ENCODE results near the gene GALNS.

GALNS gene

DNA sequence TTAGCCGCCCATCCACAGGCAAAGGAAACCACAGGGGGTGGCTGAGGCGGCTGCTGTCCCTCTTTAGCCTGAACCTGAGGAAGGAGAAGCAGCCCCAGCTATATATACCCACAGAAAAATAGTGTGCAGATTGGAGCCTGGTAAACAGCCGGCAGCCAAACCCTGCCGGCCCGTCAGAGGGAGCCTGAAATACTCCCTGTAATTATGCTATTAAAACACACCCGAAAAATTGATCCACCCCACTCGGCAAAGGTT is 78.5 kb downstream of the GALNS start:
- no peak for TF ChIP-seq NFIC (IDR thresholded peaks at IDR 0.05)
- no peak for TF ChIP-seq FOXM1 (IDR thresholded peaks at IDR 0.05; ENCODE audit: borderline replicate concordance, low read depth)
- TF ChIP-seq, protein P1, sequence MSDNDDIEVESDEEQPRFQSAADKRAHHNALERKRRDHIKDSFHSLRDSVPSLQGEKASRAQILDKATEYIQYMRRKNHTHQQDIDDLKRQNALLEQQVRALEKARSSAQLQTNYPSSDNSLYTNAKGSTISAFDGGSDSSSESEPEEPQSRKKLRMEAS (IDR thresholded peaks at IDR 0.05), result no peak
- TF ChIP-seq TEAD4 (IDR thresholded peaks at IDR 0.05), result no peak
- TF ChIP-seq EGR1 (IDR thresholded peaks at IDR 0.05), result no peak
- no peak for TF ChIP-seq ZBTB7A (IDR thresholded peaks at IDR 0.05; ENCODE audit: low read depth)

DNA sequence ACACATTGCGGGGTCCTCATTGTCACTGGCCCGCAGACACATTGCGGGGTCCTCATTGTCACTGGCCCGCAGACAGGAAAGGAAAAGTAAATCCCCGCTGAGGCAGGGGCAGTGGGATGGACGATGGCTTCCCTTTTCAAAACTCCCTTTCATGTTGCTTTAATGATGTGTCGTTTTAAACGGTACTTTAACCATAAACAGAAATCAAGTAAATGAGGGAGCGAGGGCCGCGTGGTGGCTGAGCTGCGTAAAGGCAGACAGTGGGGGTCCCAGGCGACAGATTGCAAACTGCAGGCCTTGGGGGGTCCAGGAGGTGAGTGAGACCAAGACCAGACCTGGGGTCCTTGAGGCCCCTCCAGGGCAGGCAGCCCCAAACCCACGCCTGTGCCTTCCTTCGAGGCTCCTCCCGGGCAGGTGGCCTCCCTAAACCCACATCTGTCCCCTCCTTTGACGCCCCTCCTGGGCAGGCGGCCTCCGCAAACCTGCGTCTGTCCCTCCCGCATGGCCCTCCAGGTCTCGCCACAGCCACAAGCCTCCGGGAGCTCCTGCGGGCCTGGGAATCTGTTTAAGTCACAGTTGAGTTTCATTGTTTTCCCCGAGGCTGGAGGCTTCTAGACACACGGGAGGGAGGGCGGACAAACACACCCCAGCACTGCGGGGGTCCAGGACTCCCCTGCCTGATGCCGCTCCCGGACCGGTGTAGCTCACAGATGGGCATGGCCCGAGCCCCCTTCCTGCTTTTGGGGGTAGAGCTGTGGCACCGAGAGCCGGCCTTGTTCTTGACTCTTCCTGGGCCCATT is 79.1 kb downstream of the GALNS start:
- TF ChIP-seq TEAD4 (IDR thresholded peaks at IDR 0.05) (no peak), CEBPB (IDR thresholded peaks at IDR 0.05) (no peak), YY1 (IDR thresholded peaks at IDR 0.05; ENCODE audit: low read depth) (no peak), REST (IDR thresholded peaks at IDR 0.05; ENCODE audit: low read depth) (no peak), CREB1 (IDR thresholded peaks at IDR 0.05; ENCODE audit: low read depth) (no peak), USF1 (IDR thresholded peaks at IDR 0.05) (no peak), ZBTB7A (IDR thresholded peaks at IDR 0.05; ENCODE audit: low read depth) (no peak)
- TF ChIP-seq, protein P1 (IDR thresholded peaks at IDR 0.05), result no peak

DNA sequence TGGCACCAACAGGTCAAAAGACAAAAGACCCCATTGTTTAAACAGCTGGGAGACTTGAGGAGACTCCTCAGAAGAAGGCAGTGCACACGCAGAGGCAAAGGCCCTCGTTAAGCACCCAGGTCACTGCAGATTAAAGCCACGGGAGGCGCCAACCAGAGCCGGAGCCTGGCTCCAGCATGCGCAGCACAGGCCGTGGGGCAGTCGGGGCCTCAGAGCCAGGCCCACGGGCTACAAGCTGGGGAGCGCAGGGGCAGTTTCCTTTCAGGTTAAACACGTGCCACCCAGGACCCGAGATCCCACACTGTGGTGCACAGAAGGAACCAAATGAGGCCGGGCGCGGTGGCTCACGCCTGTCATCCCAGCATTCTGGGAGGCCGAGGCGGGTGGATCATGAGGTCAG is 80.9 kb downstream of the GALNS start:
- TF ChIP-seq EP300 (IDR thresholded peaks at IDR 0.05; ENCODE audit: borderline replicate concordance) (no peak), ZBTB7A (IDR thresholded peaks at IDR 0.05; ENCODE audit: low read depth) (no peak), TAF1 (IDR thresholded peaks at IDR 0.05; ENCODE audit: low read depth) (no peak), USF1 (IDR thresholded peaks at IDR 0.05) (no peak), RAD21 (IDR thresholded peaks at IDR 0.05; ENCODE audit: low read depth) (no peak), REST (IDR thresholded peaks at IDR 0.05; ENCODE audit: low read depth) (no peak), NFIC (IDR thresholded peaks at IDR 0.05) (no peak), FOXM1 (IDR thresholded peaks at IDR 0.05; ENCODE audit: borderline replicate concordance, low read depth) (no peak), TCF12 (IDR thresholded peaks at IDR 0.05; ENCODE audit: low read depth) (no peak), YY1 (IDR thresholded peaks at IDR 0.05; ENCODE audit: low read depth) (no peak), TEAD4 (IDR thresholded peaks at IDR 0.05) (no peak), EGR1 (IDR thresholded peaks at IDR 0.05) (no peak), CREB1 (IDR thresholded peaks at IDR 0.05; ENCODE audit: low read depth) (no peak), CEBPB (IDR thresholded peaks at IDR 0.05) (no peak)
- TF ChIP-seq, protein P1 (IDR thresholded peaks at IDR 0.05), result no peak

- TF ChIP-seq RAD21 (IDR thresholded peaks at IDR 0.05; ENCODE audit: low read depth), result no peak
- no peak for TF ChIP-seq REST (IDR thresholded peaks at IDR 0.05; ENCODE audit: low read depth)
- TF ChIP-seq EP300 (IDR thresholded peaks at IDR 0.05; ENCODE audit: borderline replicate concordance), result no peak
- no peak for TF ChIP-seq YY1 (IDR thresholded peaks at IDR 0.05; ENCODE audit: low read depth)
- no peak for TF ChIP-seq TCF12 (IDR thresholded peaks at IDR 0.05; ENCODE audit: low read depth)
- TF ChIP-seq TEAD4 (IDR thresholded peaks at IDR 0.05), result no peak
- TF ChIP-seq NFIC (IDR thresholded peaks at IDR 0.05), result no peak
- TF ChIP-seq ZBTB7A (IDR thresholded peaks at IDR 0.05; ENCODE audit: low read depth), result no peak
- TF ChIP-seq USF1 (IDR thresholded peaks at IDR 0.05), result no peak
- TF ChIP-seq FOXM1 (IDR thresholded peaks at IDR 0.05; ENCODE audit: borderline replicate concordance, low read depth), result no peak
- no peak for TF ChIP-seq CREB1 (IDR thresholded peaks at IDR 0.05; ENCODE audit: low read depth)
- TF ChIP-seq CEBPB (IDR thresholded peaks at IDR 0.05), result no peak
Observed at GRCh38 chr16:88774544-88775393, 82.0 kb downstream of the GALNS start.
